IPS-18a (cell line): ENCODE results near the gene RRAS.

Experiments used
- H3K27ac ChIP-seq: one replicate; pipeline ENCODE4 v1.5.1; 2013; ENCODE audit warnings: low read length
- H3K27me3 ChIP-seq: one replicate; pipeline ENCODE4 v1.6.1; 2013; ENCODE audit warnings: mild to moderate bottlenecking, low read length; ENCODE audit not compliant: control insufficient read depth, insufficient read depth
- H3K36me3 ChIP-seq: one replicate; pipeline ENCODE4 v1.6.1; 2013; ENCODE audit warnings: low read depth, low read length; ENCODE audit not compliant: control insufficient read depth
- H3K4me1 ChIP-seq: one replicate; pipeline ENCODE4 v1.6.1; 2013; ENCODE audit warnings: low read depth, low read length; ENCODE audit not compliant: control insufficient read depth
- H3K4me3 ChIP-seq: one replicate; pipeline ENCODE4 v1.5.1; 2013; ENCODE audit warnings: low read length
- H3K9ac ChIP-seq: one replicate; pipeline ENCODE4 v1.6.1; 2013; ENCODE audit warnings: mild to moderate bottlenecking, low read length, moderate library complexity
- H3K9me3 ChIP-seq: one replicate; pipeline ENCODE4 v1.6.1; 2013; ENCODE audit warnings: low read depth, low read length; ENCODE audit not compliant: control insufficient read depth

Gene RRAS

GRCh38 chr19:49651029-49651819 lies 11.3 kb upstream of the RRAS start:
- Histone ChIP-seq H3K36me3 (peaks cover 50% of the 10 kb centered on the region), H3K9ac (no peak overlapping the region)

GRCh38 chr19:49646586-49646985 lies 6.6 kb upstream of the RRAS start:
- H3K4me3 ChIP-seq, result no peak overlapping the region
- peaks cover 24% of the 10 kb centered on the region for H3K36me3 ChIP-seq
- H3K9ac ChIP-seq, result no peak overlapping the region
- H3K4me1 ChIP-seq, result peaks cover 12% of the 10 kb centered on the region
- H3K9me3 ChIP-seq, result no peaks in the 10 kb centered on the region
- H3K27ac ChIP-seq, result no peak overlapping the region
- H3K27me3 ChIP-seq, result no peaks in the 10 kb centered on the region

More at GRCh38 chr19:49651029-49651819, 11.3 kb upstream of the RRAS start:
- H3K9me3 ChIP-seq, result no peaks in the 10 kb centered on the region
- H3K27ac ChIP-seq, result no peak overlapping the region
- H3K4me3 ChIP-seq, result no peak overlapping the region
- no peaks in the 10 kb centered on the region for H3K27me3 ChIP-seq
- no peaks in the 10 kb centered on the region for H3K4me1 ChIP-seq

GRCh38 chr19:49645995-49646394 lies 6.1 kb upstream of the RRAS start:
- Histone ChIP-seq H3K27me3 (no peaks in the 10 kb centered on the region), H3K27ac (no peak overlapping the region), H3K9ac (no peak overlapping the region), H3K9me3 (no peaks in the 10 kb centered on the region), H3K4me3 (no peak overlapping the region), H3K36me3 (peaks cover 24% of the 10 kb centered on the region), H3K4me1 (peaks cover 18% of the 10 kb centered on the region)

- Histone ChIP-seq H3K9ac (no peak overlapping the region), H3K9me3 (no peaks in the 10 kb centered on the region), H3K4me1 (peaks cover 21% of the 10 kb centered on the region), H3K27ac (no peak overlapping the region), H3K27me3 (no peaks in the 10 kb centered on the region), H3K36me3 (peaks cover 24% of the 10 kb centered on the region), H3K4me3 (no peak overlapping the region)
These were observed 5.6 kb upstream of the RRAS start for GRCh38 chr19:49645592-49645991.

- no peaks in the 10 kb centered on the region for H3K9me3 ChIP-seq
- no peak overlapping the region for H3K27ac ChIP-seq
- H3K36me3 ChIP-seq, result peaks cover 11% of the 10 kb centered on the region
- H3K4me1 ChIP-seq, result peaks cover 33% of the 10 kb centered on the region
- H3K27me3 ChIP-seq, result peaks cover 10% of the 10 kb centered on the region
- H3K4me3 ChIP-seq, result peak overlapping the region; percentile 98
- H3K9ac ChIP-seq, result peak overlapping the region; percentile 98
These were observed 3.5 kb upstream of the RRAS start for GRCh38 chr19:49643466-49643865.

GRCh38 chr19:49642492-49643035 lies 2.6 kb upstream of the RRAS start:
- Histone ChIP-seq H3K9ac (peak overlapping the region; percentile 98), H3K36me3 (peaks cover 11% of the 10 kb centered on the region), H3K27me3 (peaks cover 10% of the 10 kb centered on the region), H3K4me1 (peaks cover 37% of the 10 kb centered on the region), H3K4me3 (peak overlapping the region; percentile 98), H3K27ac (peak overlapping the region; percentile 91), H3K9me3 (no peaks in the 10 kb centered on the region)

- peaks cover 10% of the 10 kb centered on the region for H3K27me3 ChIP-seq
- no peaks in the 10 kb centered on the region for H3K9me3 ChIP-seq
- H3K4me1 ChIP-seq, result peaks cover 37% of the 10 kb centered on the region
- H3K4me3 ChIP-seq, result peak within 1 kb of the TSS; percentile 98
- H3K27ac ChIP-seq, result peak within 1 kb of the TSS; percentile 91
- peak within 1 kb of the TSS; percentile 98 for H3K9ac ChIP-seq
- peaks cover 8% of the 10 kb centered on the region for H3K36me3 ChIP-seq
These were observed 1.9 kb upstream of the RRAS start, which contains the start of gene SCAF1 for GRCh38 chr19:49641688-49642491. SCAF1 (plus strand) TSS chr19:49642209; CDS start chr19:49645027, 2,818 bp downstream.

GRCh38 chr19:49639401-49640112 lies 386 bp downstream of the RRAS start:
- H3K4me3 ChIP-seq, result peak overlapping the region; percentile 52
- no peak overlapping the region for H3K27ac ChIP-seq
- peaks cover 10% of the 10 kb centered on the region for H3K27me3 ChIP-seq
- no peaks in the 10 kb centered on the region for H3K36me3 ChIP-seq
- no peaks in the 10 kb centered on the region for H3K9me3 ChIP-seq
- peaks cover 37% of the 10 kb centered on the region for H3K4me1 ChIP-seq
- no peak overlapping the region for H3K9ac ChIP-seq

- no peaks in the 10 kb centered on the region for H3K9me3 ChIP-seq
- no peaks in the 10 kb centered on the region for H3K36me3 ChIP-seq
- H3K27me3 ChIP-seq, result peaks cover 10% of the 10 kb centered on the region
- peak overlapping the region; percentile 35 for H3K4me3 ChIP-seq
- H3K4me1 ChIP-seq, result peaks cover 29% of the 10 kb centered on the region
- no peak overlapping the region for H3K27ac ChIP-seq
- H3K9ac ChIP-seq, result no peak overlapping the region
These were observed 1.9 kb downstream of the RRAS start for GRCh38 chr19:49637821-49638738.

GRCh38 chr19:49636233-49636932 lies 3.6 kb downstream of the RRAS start:
- Histone ChIP-seq H3K4me3 (no peak overlapping the region), H3K27ac (no peak overlapping the region), H3K9me3 (no peaks in the 10 kb centered on the region), H3K36me3 (no peaks in the 10 kb centered on the region), H3K9ac (no peak overlapping the region), H3K4me1 (peaks cover 23% of the 10 kb centered on the region), H3K27me3 (peaks cover 10% of the 10 kb centered on the region)
